Right kidney (tissue), 9 donors: ENCODE data around the gene CDH15.

ENCODE experiments used
- DNase-seq: peaks from one replicate; pipeline ENCODE4 v3.0.0-alpha.2; 2016
- long read RNA-seq, 8 donors: transcript quantifications; one replicate each; lab custom pipeline, GENCODE V29; 2026

CDH15 gene
- long read RNA-seq, donor 1, result 0 reads
- long read RNA-seq, donor 2, partial matches to known transcripts, result 0 of 1 reads
- long read RNA-seq, donor 2, other reads (novel, unspliced or antisense), result 0 of 1 reads
- long read RNA-seq, donor 3, partial matches to known transcripts, result 0 of 2 reads
- long read RNA-seq, donor 3, other reads (novel, unspliced or antisense), result 0 of 2 reads
- long read RNA-seq, donor 4, result 0 reads
- long read RNA-seq, donor 5, result 0 reads
- long read RNA-seq, donor 6, result 0 reads
- long read RNA-seq, donor 7, result 0 reads
- long read RNA-seq, donor 8, partial matches to known transcripts, result 0 of 1 reads
- long read RNA-seq, donor 8, other reads (novel, unspliced or antisense), result 0 of 1 reads

GRCh38 chr16:89171216-89172170 lies at the start of gene CDH15:
Gene CDH15 (plus strand): TSS chr16:89171748. CDS start chr16:89171832, 84 bp downstream.
- DNase-seq, result peak; percentile 62

DNA sequence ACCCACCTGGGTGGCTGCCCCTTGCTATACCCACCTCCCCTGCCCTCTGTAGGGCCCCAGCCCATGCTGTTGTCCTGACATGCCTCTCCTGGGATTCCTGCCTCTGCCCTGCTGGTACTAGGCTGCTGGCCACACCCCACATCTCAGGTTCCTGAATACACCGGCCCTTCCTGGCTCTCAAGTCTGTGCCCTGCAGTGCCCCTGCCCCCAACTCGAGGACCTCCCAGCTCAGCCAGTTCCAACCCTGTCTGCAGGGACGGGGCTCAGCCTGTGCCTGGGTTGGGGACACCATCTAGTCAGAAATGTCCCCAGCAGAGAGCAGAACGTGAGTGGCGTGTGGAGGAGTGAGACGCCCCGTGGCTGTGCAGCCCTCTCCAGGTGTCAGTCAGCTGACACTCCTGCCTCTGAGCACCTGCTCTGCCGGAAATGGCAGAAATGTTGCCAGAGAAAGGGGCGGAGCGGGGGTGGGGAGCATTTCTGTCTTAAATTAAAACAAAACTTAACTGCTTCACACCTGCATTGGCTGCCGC lies 49.2 kb upstream of the CDH15 start:
- DNase-seq, result peak; percentile 33

- no peak for DNase-seq
Observed at GRCh38 chr16:89123001-89123830, 48.3 kb upstream of the CDH15 start.

DNA sequence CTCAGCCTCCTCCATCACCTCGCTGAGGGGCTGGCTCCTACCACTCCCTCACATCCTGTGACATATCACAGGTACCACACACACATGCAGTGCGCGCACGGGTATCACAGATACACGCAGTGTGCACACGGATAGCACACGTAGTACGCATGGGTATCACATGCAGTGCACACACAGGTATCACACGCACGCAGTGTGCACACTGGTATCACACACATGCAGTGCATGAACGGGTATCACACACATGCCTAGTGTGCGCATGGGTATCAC lies 47.8 kb upstream of the CDH15 start:
- no peak for DNase-seq

- DNase-seq, result no peak
Observed at GRCh38 chr16:89129378-89129777, 42.2 kb upstream of the CDH15 start.

DNA sequence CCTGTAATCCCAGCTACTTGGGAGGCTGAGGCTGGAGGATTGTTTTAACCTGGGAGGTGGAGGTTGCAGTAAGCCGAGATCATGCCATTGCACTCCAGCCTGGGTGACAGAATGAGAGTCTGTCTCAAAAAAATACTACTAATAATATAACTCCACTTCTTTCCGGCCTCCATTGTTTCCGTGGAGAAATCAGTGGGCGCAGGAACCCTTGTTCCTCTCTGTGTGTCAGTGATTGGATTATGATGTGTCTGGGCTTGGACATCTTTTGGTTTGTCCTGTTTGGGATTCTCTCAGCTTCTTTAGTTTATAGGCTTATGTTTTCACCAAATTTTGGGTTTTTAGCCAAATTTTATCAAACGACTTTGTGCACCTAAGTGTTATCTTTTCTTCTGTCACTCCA lies 41.1 kb upstream of the CDH15 start:
- DNase-seq, result no peak

DNA sequence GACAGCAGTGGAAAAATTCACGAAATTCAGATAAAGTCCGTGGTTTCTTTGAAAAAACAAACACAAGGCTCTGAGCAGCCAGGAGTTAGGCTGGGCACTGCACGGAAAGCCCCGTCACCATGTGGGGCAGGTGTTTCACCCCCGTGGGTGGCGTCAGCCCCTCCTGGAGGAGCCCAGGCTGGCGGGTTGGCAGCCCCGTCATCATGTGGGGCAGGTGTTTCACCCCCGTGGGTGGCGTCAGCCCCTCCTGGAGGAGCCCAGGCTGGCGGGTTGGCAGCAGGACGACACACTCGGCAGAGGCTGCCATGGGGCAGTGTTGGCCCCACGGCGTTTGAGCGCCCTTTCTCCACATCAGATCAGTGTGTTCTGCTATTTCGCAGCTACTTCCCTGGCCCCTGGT lies 39.8 kb upstream of the CDH15 start:
- no peak for DNase-seq

DNA sequence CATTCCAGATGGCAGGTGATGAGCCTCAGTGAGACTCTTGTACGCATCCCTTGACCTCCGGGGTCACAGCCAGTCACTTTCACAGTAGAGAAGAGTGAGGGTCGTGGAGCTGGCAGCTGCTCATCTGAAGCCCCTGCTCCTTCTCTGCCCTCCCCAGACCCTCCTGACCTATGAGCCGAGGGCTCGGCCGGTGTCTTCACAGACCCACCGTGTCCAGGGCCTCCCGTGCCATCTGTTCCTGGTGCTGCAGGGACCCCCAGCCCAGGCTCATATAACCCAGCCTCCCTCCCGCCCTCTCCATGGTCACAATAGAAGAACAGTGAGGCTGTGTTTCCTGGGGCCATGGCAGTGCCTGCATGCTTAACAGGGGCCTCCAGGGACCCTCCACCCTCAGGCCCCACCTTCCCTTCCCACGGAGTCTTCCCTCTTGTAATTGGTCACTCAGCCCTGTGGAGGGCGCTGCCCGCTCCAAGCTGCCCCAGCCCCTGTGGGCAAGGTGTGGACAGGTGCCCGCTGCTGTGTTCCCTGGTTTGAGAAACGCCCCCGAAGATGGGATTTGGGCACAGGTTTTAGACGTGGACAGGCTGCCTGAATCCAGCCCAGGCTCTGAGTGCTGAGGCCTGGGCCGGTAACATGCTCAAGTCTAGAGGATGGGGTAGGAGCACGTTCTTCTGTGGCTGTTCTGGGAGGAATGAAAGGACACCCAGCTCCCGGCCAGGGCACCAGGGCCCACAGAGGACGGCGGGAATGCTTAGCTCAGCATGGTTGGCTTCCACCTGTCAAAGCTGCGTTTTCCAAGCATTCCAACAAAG lies 39.1 kb upstream of the CDH15 start:
- DNase-seq, result no peak

DNA sequence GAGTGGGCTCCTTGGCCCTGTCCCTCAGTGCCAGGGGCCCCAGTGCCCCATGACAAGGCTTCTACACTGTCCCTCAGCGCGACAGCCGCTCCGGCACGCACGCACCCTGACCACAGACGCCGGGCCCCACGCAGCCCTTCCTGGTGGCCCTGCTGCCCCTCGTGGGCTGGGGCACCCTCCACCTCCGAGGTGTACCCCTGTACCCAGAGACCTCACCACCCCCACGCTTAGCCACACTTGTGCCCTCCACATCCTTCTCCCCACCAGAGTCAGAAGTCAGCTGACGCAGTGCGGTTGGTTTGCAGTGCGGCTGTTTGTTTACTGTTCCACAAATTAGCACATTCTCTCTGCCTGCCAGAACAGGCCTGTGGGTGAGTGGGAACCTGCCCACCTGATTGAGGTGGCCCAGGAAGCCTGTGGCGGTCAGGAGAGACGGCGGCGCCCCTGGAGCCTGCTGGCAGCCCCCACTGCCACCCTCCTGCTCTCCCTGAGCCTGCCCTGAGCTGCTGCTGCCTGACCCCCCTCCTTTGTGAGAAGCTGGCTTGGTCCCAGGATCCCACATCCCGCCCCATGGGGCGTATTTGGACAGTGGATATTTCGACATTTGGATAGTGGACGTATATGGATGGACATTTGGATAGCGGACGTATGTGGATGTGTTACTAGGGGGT lies 38.0 kb upstream of the CDH15 start:
- DNase-seq, result no peak

DNA sequence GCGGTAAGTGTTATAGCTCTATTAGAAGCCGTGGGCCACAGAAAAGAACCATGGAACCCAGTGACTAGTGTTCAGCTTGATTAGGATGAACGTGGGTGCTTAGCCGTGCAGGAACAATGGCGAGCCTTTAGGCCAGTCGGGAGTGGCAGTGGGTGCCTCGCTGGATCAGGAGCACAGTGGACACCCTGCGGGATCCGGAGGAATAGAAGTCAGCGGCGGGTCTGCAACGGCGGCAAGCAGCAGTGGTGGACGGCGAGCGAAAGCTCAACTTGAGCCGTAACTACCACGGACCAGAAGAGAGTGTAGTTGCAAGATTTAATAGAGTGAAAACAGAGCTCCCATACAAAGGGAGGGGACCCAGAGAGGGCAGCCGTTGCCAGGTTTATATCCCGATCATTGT lies 37.3 kb upstream of the CDH15 start:
- no peak for DNase-seq

DNA sequence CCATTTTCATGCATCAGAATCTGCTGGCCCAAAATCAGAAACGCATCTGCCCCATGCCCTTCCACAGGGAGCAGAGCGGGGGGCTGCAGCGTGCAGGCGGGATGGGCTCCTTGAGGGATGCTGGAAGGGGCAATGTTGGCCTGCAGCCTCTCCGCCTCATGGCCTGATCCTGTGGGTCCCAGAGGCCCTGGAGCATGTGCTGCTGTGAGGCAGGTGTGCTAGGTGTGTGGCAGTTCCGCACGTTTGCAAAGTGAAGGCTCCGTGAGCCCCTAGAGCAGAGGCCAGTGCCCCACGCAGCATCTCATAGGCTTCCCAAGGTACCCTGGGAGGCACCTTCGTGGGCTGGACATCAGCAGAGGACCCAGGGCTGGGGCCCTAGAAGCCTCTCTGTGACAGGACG lies 36.4 kb upstream of the CDH15 start:
- no peak for DNase-seq

GRCh38 chr16:89135971-89136765 lies 35.4 kb upstream of the CDH15 start:
- peak; percentile 44 for DNase-seq

GRCh38 chr16:89136931-89137330 lies 34.6 kb upstream of the CDH15 start:
- DNase-seq, result no peak

DNA sequence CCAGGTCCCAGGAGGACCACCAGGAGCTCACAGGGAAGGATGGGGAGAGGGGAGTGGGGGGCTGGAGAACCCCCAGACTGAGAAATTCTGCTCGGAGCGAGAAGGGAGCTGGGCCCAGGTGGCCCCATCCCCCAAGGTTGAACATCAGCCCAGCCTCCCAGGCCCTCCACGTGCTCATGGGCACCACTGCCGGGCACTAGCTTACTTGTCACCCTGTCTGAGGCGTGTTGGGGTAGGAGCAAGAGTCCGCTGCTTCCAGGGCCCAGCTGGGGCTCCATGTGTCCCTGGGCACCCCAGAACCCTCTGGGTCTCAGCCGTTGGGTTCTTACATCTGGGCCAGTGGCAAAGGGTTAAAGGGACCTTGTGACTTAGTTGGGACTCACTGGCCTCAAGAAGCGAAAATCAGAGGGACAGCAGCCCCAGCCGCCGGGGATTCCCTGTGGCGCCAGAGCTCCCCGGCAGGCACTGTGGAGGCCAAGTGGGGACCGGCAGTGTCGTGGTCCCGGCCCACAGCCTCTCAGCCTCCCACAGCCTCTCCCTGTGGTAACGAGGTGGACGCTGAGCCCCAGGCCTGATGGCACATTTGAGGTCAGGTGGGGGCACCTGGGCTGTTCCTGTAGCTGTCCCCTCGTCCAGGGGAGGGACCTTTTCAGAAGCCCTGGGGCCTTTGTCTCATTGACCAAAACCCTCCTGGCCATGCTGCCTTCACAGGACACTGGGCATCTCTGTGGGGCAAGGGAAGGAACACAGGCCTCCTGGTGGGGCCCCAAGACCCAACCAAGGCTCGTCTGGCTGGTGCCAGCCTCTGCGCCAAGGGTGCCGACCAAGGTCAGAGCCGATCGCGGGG lies 33.7 kb upstream of the CDH15 start:
- DNase-seq, result no peak

GRCh38 chr16:89138513-89138795 lies 33.1 kb upstream of the CDH15 start:
- no peak for DNase-seq

DNA sequence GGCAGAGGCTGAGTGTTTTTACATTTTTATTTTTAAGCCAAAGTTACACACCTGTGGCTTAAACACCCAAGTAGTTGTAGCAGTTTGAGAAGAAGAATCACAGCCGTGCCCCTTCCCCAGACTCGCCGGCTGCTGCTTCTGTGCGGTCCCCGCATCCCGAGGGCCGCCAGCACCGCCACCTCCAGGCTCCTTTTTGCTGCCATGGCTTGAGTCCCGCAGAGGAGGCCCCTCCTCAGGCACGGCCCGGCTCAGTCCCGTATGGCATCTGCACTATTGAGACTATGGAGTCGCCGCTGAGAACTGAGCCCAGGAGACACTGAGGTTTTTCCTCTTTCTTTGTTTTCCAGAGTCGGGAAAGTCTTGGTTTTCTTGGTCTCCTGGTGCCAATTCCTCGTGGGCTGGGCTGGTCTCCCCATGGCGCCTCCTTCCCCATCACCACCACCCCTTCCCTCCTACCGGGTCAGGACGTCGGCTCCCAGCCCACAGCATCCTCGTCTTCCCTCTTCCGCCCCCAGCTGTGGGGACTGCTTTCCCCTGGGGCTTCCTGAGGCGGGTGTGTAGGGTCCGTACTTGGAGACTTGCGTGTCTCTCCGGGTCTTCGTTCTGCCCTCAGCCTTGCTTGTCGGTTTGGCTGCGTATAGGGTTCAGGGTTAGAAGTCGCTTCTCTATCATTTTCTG lies 32.6 kb upstream of the CDH15 start:
- DNase-seq, result no peak

DNA sequence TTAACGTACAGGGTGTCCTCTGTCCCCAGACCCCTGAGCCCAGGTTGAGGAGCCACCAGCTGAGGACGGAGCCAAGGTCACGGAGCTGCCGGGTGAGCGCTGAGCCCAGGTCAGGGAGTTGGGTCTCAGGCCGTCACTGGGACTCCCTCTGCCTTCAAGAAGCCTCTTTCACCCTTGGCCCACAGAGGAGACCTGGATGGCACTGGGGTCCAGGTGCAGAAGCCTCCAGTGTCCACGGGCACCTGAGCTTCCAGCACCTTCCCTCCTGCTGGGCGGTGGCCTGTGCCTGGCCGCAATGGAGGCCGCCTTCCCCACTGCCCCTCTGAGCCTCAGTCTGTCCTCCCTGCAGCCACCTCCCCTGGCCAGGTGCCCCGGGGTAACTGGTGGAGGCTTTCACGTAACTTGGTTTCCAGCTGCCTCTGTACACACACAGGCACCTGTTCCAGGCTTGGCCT lies 31.6 kb upstream of the CDH15 start:
- no peak for DNase-seq

DNA sequence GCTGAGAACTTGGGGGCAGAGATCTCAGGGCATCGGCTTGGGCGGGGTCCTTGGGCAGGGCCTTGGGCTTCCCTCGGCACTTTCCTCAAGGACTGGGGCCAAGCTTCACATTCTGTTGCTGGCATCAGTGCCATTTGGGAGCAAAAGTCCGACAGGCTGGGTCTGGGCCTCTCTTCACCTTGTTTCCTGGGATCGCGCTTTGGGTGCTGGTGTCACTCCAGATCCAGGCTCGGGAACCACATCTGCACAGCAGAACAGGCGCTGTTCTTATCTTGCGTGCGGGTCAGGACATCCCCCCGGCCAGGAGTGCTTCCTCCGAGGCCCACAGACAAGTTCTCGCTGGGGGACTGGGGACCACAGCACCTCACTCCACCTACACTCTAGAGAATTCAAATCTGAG lies 31.1 kb upstream of the CDH15 start:
- no peak for DNase-seq
